Measurements from ENCODE around the gene CYP24A1. TPM values are rescaled to one million over a fixed set of nuclear protein-coding genes. Genes with fewer than 3 reads are reported as not detected.

The CYP24A1 gene
- polyA plus RNA-seq, 1 donor (not counting 4 experiments of a cell fraction or from before 2014, with no cell fraction given): 18.2 TPM

DNA sequence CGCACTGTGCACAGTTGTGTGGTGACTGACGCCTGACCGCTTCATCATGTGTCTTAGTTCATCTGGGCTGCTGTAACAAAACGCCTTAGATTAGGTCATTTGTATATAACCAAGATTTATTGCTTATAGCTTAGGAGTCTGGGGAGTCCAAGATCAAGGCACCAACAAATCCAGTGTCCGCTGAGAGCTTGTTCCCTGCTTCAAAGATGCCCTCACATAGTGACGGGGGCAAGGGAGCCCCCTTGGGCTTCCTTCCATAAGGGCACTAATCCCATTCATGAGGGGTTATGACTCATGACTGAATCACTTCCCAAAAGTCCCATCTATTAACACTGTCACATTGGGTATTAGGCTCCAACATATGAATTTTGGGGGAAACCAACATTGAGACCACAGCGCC, 34.6 kb downstream of the CYP24A1 start:
- DNase-seq (ENCODE audit: low read depth, low spot score) (no peak), FAIRE-seq (peak; percentile 29)
- H3K9me1 ChIP-seq (ENCODE audit: control insufficient read depth, extremely low read depth, insufficient read depth, low read length): no peaks in the 10 kb centered on the region

GRCh38 chr20:54138427-54138826, 35.4 kb downstream of the CYP24A1 start:
- Histone ChIP-seq H3K9ac (ENCODE audit: control insufficient read depth, extremely low read depth, insufficient read depth, low read length) (no peak overlapping the region), H3K79me2 (ENCODE audit: control insufficient read depth, insufficient read depth, low read length) (no peaks in the 10 kb centered on the region), H3K4me3 (ENCODE audit: control insufficient read depth in 2 of 3, extremely low read depth in 1 of 3, insufficient read depth in 2 of 3, low read depth in 1 of 3, low read length in 3 of 3) (no peak overlapping the region), H3K9me3 (ENCODE audit: control insufficient read depth, low read depth, low read length) (peaks cover 8% of the 10 kb centered on the region), H3K27me3 (ENCODE audit: control insufficient read depth, extremely low read depth, insufficient read depth, low read length) (no peaks in the 10 kb centered on the region), H3K4me2 (ENCODE audit: control insufficient read depth, extremely low read depth, insufficient read depth, low read depth, low read length) (no peak overlapping the region), H4K20me1 (ENCODE audit: control insufficient read depth, extremely low read depth, insufficient read depth, low read length) (no peaks in the 10 kb centered on the region), H3K4me1 (ENCODE audit: control insufficient read depth, extremely low read depth, insufficient read depth, low read length) (peaks cover 42% of the 10 kb centered on the region), H2AFZ (ENCODE audit: control insufficient read depth, low read length) (no peak overlapping the region), H3K9me1 (ENCODE audit: control insufficient read depth, extremely low read depth, insufficient read depth, low read length) (no peaks in the 10 kb centered on the region), H3K27ac (ENCODE audit: control insufficient read depth, insufficient read depth, low read length) (no peak overlapping the region), H3K36me3 (ENCODE audit: control insufficient read depth in 2 of 2, extremely low read depth in 1 of 2, insufficient read depth in 2 of 2, low read length in 2 of 2) (no peaks in the 10 kb centered on the region)
- dilution Hi-C loops (cut with MboI; ENCODE audit: extremely low pct_ligation_motif_present, low sequenced_read_pairs): no loop called here
- no peak for TF ChIP-seq CTCF (optimal IDR thresholded peaks at IDR 0.05 in 1 of 3, IDR thresholded peaks at IDR 0.05 in 1 of 3, conservative IDR thresholded peaks at IDR 0.05 in 1 of 3; ENCODE audit: extremely low read depth in 1 of 3, insufficient read depth in 2 of 3, low read length in 3 of 3)
- no peak for TF ChIP-seq EZH2 (IDR thresholded peaks at IDR 0.05; ENCODE audit: low read length)
- DNase-seq (ENCODE audit: low read depth, low spot score) (no peak), FAIRE-seq (no peak)

More for the DNA sequence above, 34.6 kb downstream of the CYP24A1 start:
- no peak overlapping the region for H3K4me3 ChIP-seq (ENCODE audit: control insufficient read depth in 2 of 3, extremely low read depth in 1 of 3, insufficient read depth in 2 of 3, low read depth in 1 of 3, low read length in 3 of 3)
- TF ChIP-seq EZH2 (IDR thresholded peaks at IDR 0.05; ENCODE audit: low read length): no peak
- no peak for TF ChIP-seq CTCF (optimal IDR thresholded peaks at IDR 0.05 in 1 of 3, IDR thresholded peaks at IDR 0.05 in 1 of 3, conservative IDR thresholded peaks at IDR 0.05 in 1 of 3; ENCODE audit: extremely low read depth in 1 of 3, insufficient read depth in 2 of 3, low read length in 3 of 3)
- H3K4me1 ChIP-seq (ENCODE audit: control insufficient read depth, extremely low read depth, insufficient read depth, low read length): peaks cover 35% of the 10 kb centered on the region
- no peaks in the 10 kb centered on the region for H3K36me3 ChIP-seq (ENCODE audit: control insufficient read depth in 2 of 2, extremely low read depth in 1 of 2, insufficient read depth in 2 of 2, low read length in 2 of 2)
- H3K27me3 ChIP-seq (ENCODE audit: control insufficient read depth, extremely low read depth, insufficient read depth, low read length): no peaks in the 10 kb centered on the region
- no peaks in the 10 kb centered on the region for H4K20me1 ChIP-seq (ENCODE audit: control insufficient read depth, extremely low read depth, insufficient read depth, low read length)
- H2AFZ ChIP-seq (ENCODE audit: control insufficient read depth, low read length): no peak overlapping the region
- H3K79me2 ChIP-seq (ENCODE audit: control insufficient read depth, insufficient read depth, low read length): no peaks in the 10 kb centered on the region
- H3K9ac ChIP-seq (ENCODE audit: control insufficient read depth, extremely low read depth, insufficient read depth, low read length): no peak overlapping the region
- dilution Hi-C loops (cut with MboI; ENCODE audit: extremely low pct_ligation_motif_present, low sequenced_read_pairs): no loop called here
- peaks cover 8% of the 10 kb centered on the region for H3K9me3 ChIP-seq (ENCODE audit: control insufficient read depth, low read depth, low read length)
- no peak overlapping the region for H3K4me2 ChIP-seq (ENCODE audit: control insufficient read depth, extremely low read depth, insufficient read depth, low read depth, low read length)
- no peak overlapping the region for H3K27ac ChIP-seq (ENCODE audit: control insufficient read depth, insufficient read depth, low read length)
